ENCODE measurements around the gene ESD. TPM values are rescaled to one million over a fixed set of nuclear protein-coding genes. Genes with fewer than 3 reads are reported as not detected.

ESD gene
- total RNA-seq, 6 experiments from 2014 or later: 97.7 to 116 (median 104) TPM

DNA sequence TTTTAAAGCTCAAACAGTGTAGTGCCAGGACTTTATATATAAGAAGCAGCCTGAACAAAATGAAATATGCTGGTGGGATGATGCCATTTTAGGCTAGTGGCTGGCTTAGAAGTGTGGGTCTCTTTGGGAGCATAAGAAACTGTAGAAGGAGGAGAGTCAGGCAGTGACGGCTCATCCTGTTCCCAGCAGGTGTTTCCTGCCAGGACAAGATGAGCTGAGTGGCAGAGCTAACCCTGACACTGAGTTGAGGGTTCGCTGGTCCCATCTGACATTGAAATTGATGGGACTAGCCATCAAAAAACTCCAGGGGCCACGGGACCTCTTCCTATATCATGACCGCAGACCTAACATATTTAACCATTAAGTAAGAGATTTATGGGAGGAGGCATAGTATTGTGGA, 51.3 kb downstream of the ESD start:
- TF ChIP-seq, protein P1, sequence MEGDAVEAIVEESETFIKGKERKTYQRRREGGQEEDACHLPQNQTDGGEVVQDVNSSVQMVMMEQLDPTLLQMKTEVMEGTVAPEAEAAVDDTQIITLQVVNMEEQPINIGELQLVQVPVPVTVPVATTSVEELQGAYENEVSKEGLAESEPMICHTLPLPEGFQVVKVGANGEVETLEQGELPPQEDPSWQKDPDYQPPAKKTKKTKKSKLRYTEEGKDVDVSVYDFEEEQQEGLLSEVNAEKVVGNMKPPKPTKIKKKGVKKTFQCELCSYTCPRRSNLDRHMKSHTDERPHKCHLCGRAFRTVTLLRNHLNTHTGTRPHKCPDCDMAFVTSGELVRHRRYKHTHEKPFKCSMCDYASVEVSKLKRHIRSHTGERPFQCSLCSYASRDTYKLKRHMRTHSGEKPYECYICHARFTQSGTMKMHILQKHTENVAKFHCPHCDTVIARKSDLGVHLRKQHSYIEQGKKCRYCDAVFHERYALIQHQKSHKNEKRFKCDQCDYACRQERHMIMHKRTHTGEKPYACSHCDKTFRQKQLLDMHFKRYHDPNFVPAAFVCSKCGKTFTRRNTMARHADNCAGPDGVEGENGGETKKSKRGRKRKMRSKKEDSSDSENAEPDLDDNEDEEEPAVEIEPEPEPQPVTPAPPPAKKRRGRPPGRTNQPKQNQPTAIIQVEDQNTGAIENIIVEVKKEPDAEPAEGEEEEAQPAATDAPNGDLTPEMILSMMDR (IDR thresholded peaks at IDR 0.05): no peak

DNA sequence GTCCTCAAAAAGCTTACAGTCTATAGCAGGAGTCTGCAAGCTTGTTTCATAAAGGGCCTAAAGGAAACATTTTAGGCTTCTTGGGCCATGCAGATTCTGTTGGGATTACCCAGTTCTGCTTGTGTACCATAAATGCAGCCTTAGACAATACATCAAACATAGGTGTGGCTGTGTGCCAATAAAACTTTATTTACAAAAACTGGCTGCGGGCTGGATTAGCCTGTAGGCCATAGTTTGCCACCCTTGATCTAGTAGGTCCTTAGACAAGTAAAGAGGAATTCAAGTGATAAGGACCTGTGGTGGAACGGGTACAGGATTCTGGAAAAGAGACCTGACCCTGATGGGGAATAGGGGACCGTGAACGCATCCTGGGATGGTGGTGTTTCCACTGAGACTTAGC, 51.9 kb downstream of the ESD start:
- TF ChIP-seq, protein P1 (IDR thresholded peaks at IDR 0.05): no peak
- peaks cover 38% of the 10 kb centered on the region for H3K36me3 Mint-ChIP-seq (ENCODE audit: low read depth)
- peaks cover 36% of the 10 kb centered on the region for H3K4me1 Mint-ChIP-seq (ENCODE audit: low read depth)
- no peak for DNase-seq
- H3K4me3 Mint-ChIP-seq: no peak overlapping the region
- no peak overlapping the region for H3K27ac Mint-ChIP-seq
- H3K27me3 Mint-ChIP-seq (ENCODE audit: insufficient read depth): no peaks in the 10 kb centered on the region
- no peaks in the 10 kb centered on the region for H3K9me3 Mint-ChIP-seq

More for the DNA sequence above, 51.3 kb downstream of the ESD start:
- H3K27me3 Mint-ChIP-seq (ENCODE audit: insufficient read depth): no peaks in the 10 kb centered on the region
- no peak overlapping the region for H3K4me3 Mint-ChIP-seq
- peaks cover 39% of the 10 kb centered on the region for H3K4me1 Mint-ChIP-seq (ENCODE audit: low read depth)
- no peak for DNase-seq
- no peak overlapping the region for H3K27ac Mint-ChIP-seq
- H3K9me3 Mint-ChIP-seq: no peaks in the 10 kb centered on the region
- peaks cover 39% of the 10 kb centered on the region for H3K36me3 Mint-ChIP-seq (ENCODE audit: low read depth)

DNA sequence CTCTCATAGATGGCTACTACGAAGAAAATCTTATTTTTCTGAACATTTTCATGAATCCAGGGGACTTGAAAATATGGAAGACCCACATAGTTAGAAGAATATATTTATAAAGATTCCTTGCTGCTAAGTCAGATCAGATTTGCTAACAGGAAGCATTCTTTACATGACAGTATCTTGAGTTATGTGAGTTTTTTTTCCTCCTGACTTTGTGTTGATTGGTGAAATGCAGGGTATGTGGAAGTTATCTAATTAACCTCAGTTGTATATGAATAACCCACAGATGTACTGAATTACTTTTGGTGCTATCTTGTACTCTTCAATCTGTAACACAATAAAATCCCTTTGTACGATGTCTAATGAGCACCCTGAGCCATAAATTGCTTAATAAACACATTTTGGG, 53.8 kb downstream of the ESD start:
- peak overlapping the region; percentile 39 for H3K4me3 Mint-ChIP-seq
- TF ChIP-seq, protein P1 (IDR thresholded peaks at IDR 0.05): no peak
- peak; percentile 11 for DNase-seq
- no peaks in the 10 kb centered on the region for H3K9me3 Mint-ChIP-seq
- peaks cover 31% of the 10 kb centered on the region for H3K4me1 Mint-ChIP-seq (ENCODE audit: low read depth)
- H3K27me3 Mint-ChIP-seq (ENCODE audit: insufficient read depth): no peaks in the 10 kb centered on the region
- H3K27ac Mint-ChIP-seq: peak overlapping the region; percentile 20
- peaks cover 38% of the 10 kb centered on the region for H3K36me3 Mint-ChIP-seq (ENCODE audit: low read depth)

DNA sequence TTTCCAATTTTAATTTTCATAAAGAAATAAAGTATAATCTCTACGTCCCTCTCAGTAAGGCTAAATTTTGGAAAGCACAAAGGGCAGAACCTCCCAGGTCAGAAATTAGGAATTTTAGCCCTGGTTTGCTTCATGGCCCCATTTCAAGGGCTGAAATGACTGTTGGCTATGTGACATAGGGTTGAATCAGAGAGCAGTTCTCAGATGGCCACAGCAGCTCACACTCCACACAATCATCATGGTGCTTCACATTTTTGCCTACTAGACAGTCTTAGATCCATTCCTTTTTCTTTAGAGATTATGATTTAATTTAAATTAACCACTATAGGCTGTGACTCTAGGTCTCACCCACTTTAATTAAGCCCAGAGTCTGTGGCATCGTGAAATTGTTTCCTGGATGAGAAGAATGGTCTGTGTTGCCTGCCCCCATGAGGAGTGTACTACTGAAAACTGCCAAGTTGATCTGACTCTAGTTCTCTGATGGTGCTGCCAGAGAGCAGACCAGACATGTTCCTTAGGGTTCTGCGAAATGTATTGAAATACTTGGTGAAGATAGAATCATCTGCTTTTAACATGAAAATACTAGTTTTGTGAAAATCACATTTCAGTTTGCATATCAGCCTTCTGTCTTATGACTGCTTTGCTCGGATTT, 57.4 kb downstream of the ESD start:
- peaks cover 29% of the 10 kb centered on the region for H3K4me1 Mint-ChIP-seq (ENCODE audit: low read depth)
- no peaks in the 10 kb centered on the region; the same call in 1 of the 2 replicates for H3K27me3 Mint-ChIP-seq (ENCODE audit: insufficient read depth)
- peaks cover 16% of the 10 kb centered on the region for H3K36me3 Mint-ChIP-seq (ENCODE audit: low read depth)
- no peaks in the 10 kb centered on the region for H3K9me3 Mint-ChIP-seq
- no peak overlapping the region for H3K4me3 Mint-ChIP-seq
- H3K27ac Mint-ChIP-seq: no peak overlapping the region
- TF ChIP-seq, protein P1 (IDR thresholded peaks at IDR 0.05): no peak
- DNase-seq: no peak

DNA sequence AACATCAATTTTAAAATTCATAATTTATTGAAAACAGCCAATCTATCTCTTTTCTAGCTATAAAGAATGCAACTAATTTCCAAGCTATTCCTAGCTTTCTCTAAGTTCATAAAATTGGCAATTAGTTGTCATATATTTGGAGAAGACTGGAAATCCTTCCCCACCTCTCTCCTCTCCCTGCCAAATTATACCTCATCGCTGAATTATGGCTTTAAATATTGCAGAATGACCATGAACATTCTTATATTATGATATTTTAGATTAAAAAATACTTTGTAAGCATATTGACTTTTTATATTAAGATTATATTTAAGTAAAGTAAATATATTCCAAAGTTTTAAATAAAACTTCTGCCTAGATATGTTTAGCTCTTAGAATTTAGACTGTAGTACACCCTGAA, 58.2 kb downstream of the ESD start:
- H3K4me1 Mint-ChIP-seq (ENCODE audit: low read depth): peaks cover 23% of the 10 kb centered on the region
- no peaks in the 10 kb centered on the region; the same call in 1 of the 2 replicates for H3K27me3 Mint-ChIP-seq (ENCODE audit: insufficient read depth)
- DNase-seq: no peak
- H3K4me3 Mint-ChIP-seq: no peak overlapping the region
- TF ChIP-seq, protein P1 (IDR thresholded peaks at IDR 0.05): no peak
- no peak overlapping the region for H3K27ac Mint-ChIP-seq
- no peaks in the 10 kb centered on the region for H3K9me3 Mint-ChIP-seq
- H3K36me3 Mint-ChIP-seq (ENCODE audit: low read depth): peaks cover 16% of the 10 kb centered on the region

Measured in HFFc6 (cell line).